ENCODE results near the gene PRRC2A.

The PRRC2A gene

GRCh38 chr6:31626952-31627351 lies 6.4 kb downstream of the PRRC2A start:
- DNase-seq: no peak

GRCh38 chr6:31627690-31628287 lies 7.3 kb downstream of the PRRC2A start:
- no peak for DNase-seq

- DNase-seq: no peak
These were observed 8.5 kb downstream of the PRRC2A start for GRCh38 chr6:31629014-31629413.

GRCh38 chr6:31630177-31630934 lies 9.8 kb downstream of the PRRC2A start:
- no peak for DNase-seq

GRCh38 chr6:31631209-31631608 lies 10.7 kb downstream of the PRRC2A start:
- no peak for DNase-seq

GRCh38 chr6:31631681-31632278 lies 11.3 kb downstream of the PRRC2A start:
- DNase-seq: no peak

GRCh38 chr6:31632279-31632946 lies 11.9 kb downstream of the PRRC2A start:
- no peak for DNase-seq

GRCh38 chr6:31633447-31633846 lies 12.9 kb downstream of the PRRC2A start:
- no peak for DNase-seq

- DNase-seq: no peak
These were observed 13.6 kb downstream of the PRRC2A start for GRCh38 chr6:31634131-31634530.

GRCh38 chr6:31634969-31635575 lies 14.6 kb downstream of the PRRC2A start:
- DNase-seq: no peak

GRCh38 chr6:31636698-31637596 lies 16.4 kb downstream of the PRRC2A start:
- no peak for DNase-seq

GRCh38 chr6:31639043-31639442 lies 18.5 kb downstream of the PRRC2A start:
- no peak for DNase-seq

- no peak for DNase-seq
These were observed 18.9 kb downstream of the PRRC2A start for GRCh38 chr6:31639449-31639861.

GRCh38 chr6:31640612-31641011 lies 20.1 kb downstream of the PRRC2A start:
- DNase-seq: no peak

GRCh38 chr6:31641370-31641769 lies 20.9 kb downstream of the PRRC2A start:
- no peak for DNase-seq

- no peak for DNase-seq
These were observed 22.5 kb downstream of the PRRC2A start for GRCh38 chr6:31642798-31643570.

- DNase-seq: no peak
These were observed 23.4 kb downstream of the PRRC2A start for GRCh38 chr6:31643818-31644454.

GRCh38 chr6:31645325-31645724 lies 24.8 kb downstream of the PRRC2A start:
- no peak for DNase-seq

GRCh38 chr6:31651602-31652191 lies 31.2 kb downstream of the PRRC2A start:
- DNase-seq: no peak

GRCh38 chr6:31652925-31653724 lies 32.6 kb downstream of the PRRC2A start:
- DNase-seq: no peak
